RWPE1 (cell line): ENCODE data around the gene PROM2.

ENCODE experiments used
- CTCF ChIA-PET: fragments of 350-600 bp; sonication (Branson Sonifier 250); formaldehyde crosslinking; extraction: SDS; loops from one replicate; lab custom pipeline; 2021; lab: Yijun Ruan, JAX
- POLR2A ChIA-PET: fragments of 400-600 bp; formaldehyde crosslinking; extraction: SDS; loops from one replicate; lab custom pipeline; 2020; ENCODE audit warnings: antibody characterized with exemption; ENCODE audit not compliant: low non-redundant PET; lab: Yijun Ruan, JAX
- DNase-seq: peaks from one replicate; pipeline ENCODE4 v3.0.0; 2012; ENCODE audit warnings: low spot score
- H3K27ac ChIP-seq: fragments of 450-650 bp; 2 replicates; pipeline ENCODE4 v1.5.1; 2017
- CTCF ChIP-seq: fragments of 450-650 bp; conservative IDR thresholded peaks from 2 replicates; pipeline ENCODE4 v1.5.1; 2017; ENCODE audit warnings: low read depth, mild to moderate bottlenecking

PROM2 gene

GRCh38 chr2:95300450-95300849 is 26.2 kb downstream of the PROM2 start:
- no peak for TF ChIP-seq CTCF
- H3K27ac ChIP-seq: 0 out of 2 replicates have a peak overlapping the region, but pooled peaks have one; percentile 26
- CTCF ChIA-PET: interaction anchor here (1.2 kb wide), 1 partner anchor 69 kb away, joined by 6 read pairs; no protein-coding TSS in a partner anchor
- DNase-seq: no peak
- POLR2A ChIA-PET: no interaction called here

- no peak for DNase-seq
- H3K27ac ChIP-seq: no peak overlapping the region
- TF ChIP-seq CTCF: no peak
- CTCF ChIA-PET: interaction anchor here (0.7 to 1.3 kb wide), 2 partner anchors 9 to 70 kb away, joined by 3 to 4 read pairs; no protein-coding TSS in a partner anchor
- POLR2A ChIA-PET: no interaction called here
These were observed 26.9 kb downstream of the PROM2 start for GRCh38 chr2:95301186-95301585.

GRCh38 chr2:95301876-95302641 is 27.8 kb downstream of the PROM2 start:
- TF ChIP-seq CTCF: no peak
- DNase-seq: no peak
- POLR2A ChIA-PET: interaction anchor here (0.6 kb wide), 2 partner anchors 28 to 44 kb away, joined by 3 to 4 read pairs; partner anchors contain the start of gene PROM2
- H3K27ac ChIP-seq: no peak overlapping the region
- CTCF ChIA-PET: interaction anchor here (0.7 to 1.3 kb wide), 2 partner anchors 9 to 70 kb away, joined by 3 to 4 read pairs; no protein-coding TSS in a partner anchor

- ChIA-PET POLR2A (no interaction called here), CTCF (interaction anchor here (1.1 kb wide), 1 partner anchor 72 kb away, joined by 3 read pairs; no protein-coding TSS in a partner anchor)
- DNase-seq: no peak
- TF ChIP-seq CTCF: no peak
- H3K27ac ChIP-seq: no peak overlapping the region
These were observed 29.1 kb downstream of the PROM2 start for GRCh38 chr2:95303191-95303919.

- CTCF ChIA-PET: interaction anchor here (0.6 to 1.3 kb wide), 3 partner anchors 65 to 178 kb away, joined by 3 to 4 read pairs (median 3); no protein-coding TSS in a partner anchor
- peak overlapping the region; percentile 81 for H3K27ac ChIP-seq
These were observed 31.3 kb downstream of the PROM2 start for GRCh38 chr2:95305380-95306061.

More at GRCh38 chr2:95305380-95306061, 31.3 kb downstream of the PROM2 start:
- POLR2A ChIA-PET: interaction anchor here (1.0 kb wide), 1 partner anchor 28 kb away, joined by 3 read pairs; no protein-coding TSS in a partner anchor
- TF ChIP-seq CTCF: no peak
- no peak for DNase-seq
